Upper lobe of left lung (tissue), 4 donors: ENCODE measurements around the gene MRPS18A.

Source experiments
- POLR2A ChIP-seq, 4 donors: fragments of 450-650 bp; IDR thresholded peaks; one replicate each; pipeline ENCODE4 v1.5.1; 2016 to 2017; ENCODE audit warnings: antibody characterized with exemption in 4 of 4, mild to moderate bottlenecking in 2 of 4
- TF ChIP-seq, protein P1 (sequence below), 6 experiments: fragments of 450-650 bp in 4 of 6; fragments of 200-600 bp in 2 of 6; sonication (generic) in 2 of 6; IDR thresholded peaks; one replicate each; pipeline ENCODE4 v1.5.1; 2016 to 2019; ENCODE audit warnings: antibody characterized with exemption in 6 of 6

DNA sequence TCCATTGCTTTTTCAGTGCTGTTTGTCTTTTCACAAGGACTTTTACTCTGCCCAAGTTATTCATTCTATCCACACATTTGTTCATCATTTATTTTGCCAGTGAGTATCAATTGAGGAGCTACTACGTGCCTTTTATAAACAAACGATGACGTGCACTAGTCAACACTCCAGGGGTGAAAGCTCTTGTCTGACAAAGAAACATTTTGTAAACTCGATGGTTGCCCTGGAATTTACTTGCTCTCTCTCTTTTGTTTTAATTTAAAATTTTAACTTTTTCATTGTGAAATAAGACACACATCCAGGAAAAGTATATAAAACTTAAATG lies 8.3 kb upstream of the MRPS18A start:
- TF ChIP-seq, protein P1, sequence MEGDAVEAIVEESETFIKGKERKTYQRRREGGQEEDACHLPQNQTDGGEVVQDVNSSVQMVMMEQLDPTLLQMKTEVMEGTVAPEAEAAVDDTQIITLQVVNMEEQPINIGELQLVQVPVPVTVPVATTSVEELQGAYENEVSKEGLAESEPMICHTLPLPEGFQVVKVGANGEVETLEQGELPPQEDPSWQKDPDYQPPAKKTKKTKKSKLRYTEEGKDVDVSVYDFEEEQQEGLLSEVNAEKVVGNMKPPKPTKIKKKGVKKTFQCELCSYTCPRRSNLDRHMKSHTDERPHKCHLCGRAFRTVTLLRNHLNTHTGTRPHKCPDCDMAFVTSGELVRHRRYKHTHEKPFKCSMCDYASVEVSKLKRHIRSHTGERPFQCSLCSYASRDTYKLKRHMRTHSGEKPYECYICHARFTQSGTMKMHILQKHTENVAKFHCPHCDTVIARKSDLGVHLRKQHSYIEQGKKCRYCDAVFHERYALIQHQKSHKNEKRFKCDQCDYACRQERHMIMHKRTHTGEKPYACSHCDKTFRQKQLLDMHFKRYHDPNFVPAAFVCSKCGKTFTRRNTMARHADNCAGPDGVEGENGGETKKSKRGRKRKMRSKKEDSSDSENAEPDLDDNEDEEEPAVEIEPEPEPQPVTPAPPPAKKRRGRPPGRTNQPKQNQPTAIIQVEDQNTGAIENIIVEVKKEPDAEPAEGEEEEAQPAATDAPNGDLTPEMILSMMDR (IDR thresholded peaks at IDR 0.05) = no peak
- TF ChIP-seq POLR2A (IDR thresholded peaks at IDR 0.05) = no peak
